Panc1 (cell line): ENCODE results near the gene IARS1. TPM values are rescaled to one million over a fixed set of nuclear protein-coding genes. Genes with fewer than 3 reads are reported as not detected.

Source experiments
- ATAC-seq: fragments of 200-7000 bp; cut with Tn5 transposase; 2 replicates; pipeline ENCODE4 v1.9.1; 2020; ENCODE audit warnings: mild to moderate bottlenecking, moderate library complexity
- BruUV-seq: library from RNA; stranded (reverse); fragments of 400-500 nt; replicated peaks from 2 replicates; lab custom pipeline; 2021; lab: Mats Ljungman, UMichigan
- CTCF ChIA-PET: fragments of 300-600 bp; sonication (Branson Sonifier 250); formaldehyde crosslinking; loops from one replicate; lab custom pipeline; 2022; ENCODE audit warnings: antibody characterized with exemption; lab: Charles Lee
- POLR2A ChIA-PET: fragments of 300-600 bp; sonication (Branson Sonifier 250); formaldehyde crosslinking; loops from one replicate; lab custom pipeline; 2022; ENCODE audit warnings: antibody characterized with exemption; lab: Charles Lee
- DNase-seq: peaks from one replicate; pipeline ENCODE4 v3.0.0-alpha.2; 2010; ENCODE audit warnings: low read depth, low spot score
- H3K27ac ChIP-seq: 2 replicates; pipeline ENCODE4 v1.5.1; 2011; ENCODE audit warnings: mild to moderate bottlenecking, low read length, inconsistent platforms
- H3K27me3 ChIP-seq: fragments of 200-500 bp; sonication (Bioruptor generic); 2 replicates; pipeline ENCODE4 v1.6.0; 2014; ENCODE audit warnings: low read length, inconsistent platforms; ENCODE audit not compliant: control insufficient read depth, insufficient read depth
- H3K36me3 ChIP-seq: fragments of 200-500 bp; sonication (Bioruptor generic); 2 replicates; pipeline ENCODE4 v1.5.1; 2014; ENCODE audit warnings: inconsistent platforms, mild to moderate bottlenecking, low read length, moderate library complexity; ENCODE audit not compliant: control insufficient read depth, insufficient read depth
- H3K4me1 ChIP-seq: 2 replicates; pipeline ENCODE4 v1.5.1; 2011; ENCODE audit warnings: inconsistent platforms, mild to moderate bottlenecking, low read length, moderate library complexity; ENCODE audit not compliant: control insufficient read depth, insufficient read depth
- H3K4me3 ChIP-seq, 2 experiments: 2 replicates each; pipeline ENCODE4 v1.5.1; 2011 to 2012; ENCODE audit warnings: low read depth in 2 of 2, low read length in 2 of 2, mild to moderate bottlenecking in 2 of 2, inconsistent platforms in 1 of 2, moderate library complexity in 1 of 2
- H3K9me3 ChIP-seq: fragments of 200-500 bp; sonication (Bioruptor generic); 2 replicates; pipeline ENCODE4 v1.5.1; 2014; ENCODE audit warnings: low read depth, mild to moderate bottlenecking, inconsistent platforms, low read length, moderate library complexity; ENCODE audit not compliant: control insufficient read depth, insufficient read depth
- CTCF ChIP-seq: fragments of 450-650 bp; IDR thresholded peaks from 2 replicates; pipeline ENCODE4 v1.5.1; 2017; ENCODE audit warnings: mild to moderate bottlenecking
- POLR2AphosphoS5 ChIP-seq: IDR thresholded peaks from 2 replicates; pipeline ENCODE4 v1.6.1; 2012; ENCODE audit warnings: mild to moderate bottlenecking, low read depth, low read length, moderate library complexity
- REST ChIP-seq, 2 experiments: IDR thresholded peaks; 2 replicates each; pipeline ENCODE4 v1.6.1; 2011 to 2012; ENCODE audit warnings: low read depth in 2 of 2, control low read depth in 1 of 2, low read length in 1 of 2, mild to moderate bottlenecking in 1 of 2, moderate library complexity in 1 of 2; ENCODE audit not compliant: insufficient read depth in 1 of 2
- SIN3A ChIP-seq: IDR thresholded peaks from 2 replicates; pipeline ENCODE4 v1.6.1; 2012; ENCODE audit warnings: low read depth, mild to moderate bottlenecking, low read length, moderate library complexity, borderline replicate concordance; ENCODE audit not compliant: insufficient read depth
- TCF7L2 ChIP-seq: IDR thresholded peaks from 2 replicates; pipeline ENCODE4 v1.6.1; 2011; ENCODE audit warnings: mild to moderate bottlenecking, low read depth, low read length, inconsistent platforms
- in situ Hi-C: cut with HindIII; loops from 2 replicates; pipeline ENCODE4 v1.10.0; 2016; ENCODE audit warnings: low sequenced_read_pairs, low pct_unique_long_range_greater_than_20kb
- intact Hi-C: fragments of 100-400 bp; cut with micrococcal nuclease; formaldehyde crosslinking; loops from one replicate; pipeline ENCODE4 v1.10.0; 2022; ENCODE audit not compliant: unreplicated experiment
- total RNA-seq: library from RNA; stranded (reverse); gene quantifications from one replicate; pipeline ENCODE4 v1.2.1, GENCODE V29; 2021; ENCODE audit not compliant: unreplicated experiment

The IARS1 gene
- total RNA-seq, 1 experiment from 2014 or later: 116 TPM

- Histone ChIP-seq H3K4me3 (no peak overlapping the region), H3K4me1 (no peaks in the 10 kb centered on the region), H3K27ac (no peak overlapping the region), H3K9me3 (no peaks in the 10 kb centered on the region), H3K27me3 (no peaks in the 10 kb centered on the region), H3K36me3 (no peaks in the 10 kb centered on the region)
- intact Hi-C loops (no loop called here), in situ Hi-C loops (no loop called here)
- BruUV-seq: no TSS peak
- TF ChIP-seq SIN3A: no peak
- TF ChIP-seq REST (IDR thresholded peaks at IDR 0.05; ENCODE audit: insufficient read depth in 1 of 2, low read depth in 2 of 2, low read length in 1 of 2): no peak
- no peak for TF ChIP-seq POLR2AphosphoS5
- no peak; the same call in 1 of the 2 replicates for TF ChIP-seq TCF7L2
- no peak for TF ChIP-seq CTCF
- no peak for ATAC-seq
- ChIA-PET POLR2A (interaction anchor here (0.5 kb wide), 1 partner anchor 10 kb away, joined by 3 read pairs; no protein-coding TSS in a partner anchor), CTCF (no interaction called here)
- no peak for DNase-seq
Measured at GRCh38 chr9:92332577-92333281, 39.2 kb upstream of the IARS1 start.

- POLR2A ChIA-PET: no interaction called here
- no TSS peak for BruUV-seq
- intact Hi-C loops: loop anchor here (10.0 kb wide), 1 partner anchor 117 kb away; no protein-coding TSS in a partner anchor
- Histone ChIP-seq H3K4me1 (peaks cover 4% of the 10 kb centered on the region; the same call in 1 of the 2 replicates), H3K9me3 (no peaks in the 10 kb centered on the region), H3K4me3 (no peak overlapping the region), H3K27me3 (no peaks in the 10 kb centered on the region), H3K36me3 (peaks cover 4% of the 10 kb centered on the region; the same call in 1 of the 2 replicates), H3K27ac (no peak overlapping the region)
- ATAC-seq (no peak), DNase-seq (no peak)
- in situ Hi-C loops: no loop called here
- CTCF ChIA-PET: interaction anchor here (0.6 to 1.3 kb wide), 4 partner anchors 111 to 324 kb away, joined by 3 to 8 read pairs (median 5); no protein-coding TSS in a partner anchor
- TF ChIP-seq POLR2AphosphoS5 (no peak), CTCF (peak; percentile 37; the same call in 1 of the 2 replicates), REST (IDR thresholded peaks at IDR 0.05; ENCODE audit: insufficient read depth in 1 of 2, low read depth in 2 of 2, low read length in 1 of 2) (no peak)
Measured at GRCh38 chr9:92328225-92328624, 34.7 kb upstream of the IARS1 start.
